PFSK-1 (cell line): ENCODE data around the gene PITPNM3. TPM values are rescaled to one million over a fixed set of nuclear protein-coding genes. Genes with fewer than 3 reads are reported as not detected.

Experiments used
- FOXP2 ChIP-seq: optimal IDR thresholded peaks from 2 replicates; pipeline ENCODE3; 2011; ENCODE audit warnings: borderline replicate concordance, control low read depth, inconsistent platforms; ENCODE audit not compliant: insufficient read depth; ENCODE audit errors: extremely low read length, extremely low read depth
- POLR2AphosphoS5 ChIP-seq: IDR thresholded peaks from 2 replicates; pipeline ENCODE4 v1.6.1; 2012; ENCODE audit warnings: low read depth, mild to moderate bottlenecking, control low read depth, low read length, moderate library complexity
- SIN3A ChIP-seq: IDR thresholded peaks from 2 replicates; pipeline ENCODE4 v1.6.1; 2012; ENCODE audit warnings: mild to moderate bottlenecking, low read length, moderate library complexity, borderline replicate concordance; ENCODE audit not compliant: insufficient read depth
- TAF1 ChIP-seq: IDR thresholded peaks from 2 replicates; pipeline ENCODE4 v1.6.1; 2012; ENCODE audit warnings: low read length, control low read depth, borderline replicate concordance; ENCODE audit not compliant: insufficient read depth
- polyA plus RNA-seq: library from polyadenylated mRNA; unstranded; fragments of >200 nt; gene quantifications from one replicate; pipeline ENCODE4 v1.2.1, GENCODE V29; 2012; ENCODE audit warnings: low read depth, missing spikeins; ENCODE audit not compliant: insufficient read length
- TF ChIP-seq, protein P1 (sequence below), 2 experiments: IDR thresholded peaks; 2 replicates each; pipeline versions ENCODE4 v1.6.1 to v1.8.0; 2011 to 2012; ENCODE audit warnings: low read depth in 2 of 2, low read length in 2 of 2, control low read depth in 1 of 2, inconsistent platforms in 1 of 2, mild to moderate bottlenecking in 1 of 2, moderate library complexity in 1 of 2; ENCODE audit not compliant: insufficient read depth in 1 of 2

The PITPNM3 gene
- polyA plus RNA-seq: 0.45 TPM

- TF ChIP-seq TAF1: no peak
- no peak for TF ChIP-seq SIN3A
- TF ChIP-seq, protein P1, sequence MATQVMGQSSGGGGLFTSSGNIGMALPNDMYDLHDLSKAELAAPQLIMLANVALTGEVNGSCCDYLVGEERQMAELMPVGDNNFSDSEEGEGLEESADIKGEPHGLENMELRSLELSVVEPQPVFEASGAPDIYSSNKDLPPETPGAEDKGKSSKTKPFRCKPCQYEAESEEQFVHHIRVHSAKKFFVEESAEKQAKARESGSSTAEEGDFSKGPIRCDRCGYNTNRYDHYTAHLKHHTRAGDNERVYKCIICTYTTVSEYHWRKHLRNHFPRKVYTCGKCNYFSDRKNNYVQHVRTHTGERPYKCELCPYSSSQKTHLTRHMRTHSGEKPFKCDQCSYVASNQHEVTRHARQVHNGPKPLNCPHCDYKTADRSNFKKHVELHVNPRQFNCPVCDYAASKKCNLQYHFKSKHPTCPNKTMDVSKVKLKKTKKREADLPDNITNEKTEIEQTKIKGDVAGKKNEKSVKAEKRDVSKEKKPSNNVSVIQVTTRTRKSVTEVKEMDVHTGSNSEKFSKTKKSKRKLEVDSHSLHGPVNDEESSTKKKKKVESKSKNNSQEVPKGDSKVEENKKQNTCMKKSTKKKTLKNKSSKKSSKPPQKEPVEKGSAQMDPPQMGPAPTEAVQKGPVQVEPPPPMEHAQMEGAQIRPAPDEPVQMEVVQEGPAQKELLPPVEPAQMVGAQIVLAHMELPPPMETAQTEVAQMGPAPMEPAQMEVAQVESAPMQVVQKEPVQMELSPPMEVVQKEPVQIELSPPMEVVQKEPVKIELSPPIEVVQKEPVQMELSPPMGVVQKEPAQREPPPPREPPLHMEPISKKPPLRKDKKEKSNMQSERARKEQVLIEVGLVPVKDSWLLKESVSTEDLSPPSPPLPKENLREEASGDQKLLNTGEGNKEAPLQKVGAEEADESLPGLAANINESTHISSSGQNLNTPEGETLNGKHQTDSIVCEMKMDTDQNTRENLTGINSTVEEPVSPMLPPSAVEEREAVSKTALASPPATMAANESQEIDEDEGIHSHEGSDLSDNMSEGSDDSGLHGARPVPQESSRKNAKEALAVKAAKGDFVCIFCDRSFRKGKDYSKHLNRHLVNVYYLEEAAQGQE (IDR thresholded peaks at IDR 0.05; ENCODE audit: insufficient read depth in 1 of 2, low read depth in 2 of 2, low read length in 2 of 2): no peak
- no peak for TF ChIP-seq POLR2AphosphoS5
- no peak for TF ChIP-seq FOXP2
Observed at GRCh38 chr17:6556121-6557039, at the start of gene PITPNM3. Gene PITPNM3 (minus strand): TSS chr17:6556555. CDS start chr17:6556406, 149 bp downstream.

DNA sequence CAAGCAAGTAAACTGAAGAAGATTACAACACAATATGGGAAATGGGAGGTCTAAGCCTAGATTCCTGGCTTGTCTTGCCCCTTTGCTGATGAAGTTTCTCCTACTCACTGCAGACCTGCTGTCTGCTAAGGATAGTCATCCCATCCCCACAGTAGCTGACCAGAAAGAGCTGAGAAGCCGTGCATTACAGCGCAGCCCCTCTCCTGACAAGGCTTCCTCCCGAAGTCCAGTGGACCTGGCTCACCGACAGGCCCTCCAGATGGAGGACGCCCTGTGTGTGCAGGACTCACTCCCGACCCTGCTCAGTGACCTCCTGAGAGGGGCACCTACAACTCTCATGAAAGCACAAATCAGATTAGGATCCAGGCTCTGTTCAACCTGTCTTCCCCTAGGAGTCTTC lies 48.8 kb upstream of the PITPNM3 start:
- TF ChIP-seq FOXP2: no peak
- TF ChIP-seq, protein P1 (IDR thresholded peaks at IDR 0.05; ENCODE audit: insufficient read depth in 1 of 2, low read depth in 2 of 2, low read length in 2 of 2): no peak
- no peak for TF ChIP-seq SIN3A
- TF ChIP-seq POLR2AphosphoS5: no peak

DNA sequence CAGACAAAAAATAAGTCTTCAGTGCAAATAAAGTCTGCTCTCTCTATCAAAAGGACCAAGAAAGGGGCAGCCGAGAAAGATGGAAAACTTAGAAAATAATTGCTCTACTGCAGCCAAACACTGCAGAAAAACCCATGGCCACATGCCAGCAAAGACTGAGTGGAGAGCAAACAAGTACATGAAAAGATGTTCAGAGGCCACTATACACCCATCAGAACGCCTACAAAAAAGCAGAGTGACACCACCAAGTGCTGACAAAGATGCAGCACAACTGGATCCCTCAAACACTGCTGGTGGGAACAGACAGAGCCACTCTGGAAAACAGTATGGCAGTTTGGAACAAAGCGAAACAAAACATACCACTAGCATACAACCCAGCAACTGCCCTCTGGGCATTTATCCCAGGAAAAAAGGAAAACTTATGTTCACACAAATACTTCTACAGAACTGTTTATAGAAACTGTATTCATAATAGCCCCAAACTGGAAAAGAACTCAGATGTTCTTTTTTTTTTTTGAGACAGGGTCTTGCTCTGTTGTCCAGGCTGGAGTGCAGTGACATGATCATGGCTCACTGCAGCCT lies 47.5 kb upstream of the PITPNM3 start:
- TF ChIP-seq POLR2AphosphoS5: no peak
- TF ChIP-seq FOXP2: no peak
- no peak for TF ChIP-seq TAF1
- TF ChIP-seq, protein P1 (IDR thresholded peaks at IDR 0.05; ENCODE audit: insufficient read depth in 1 of 2, low read depth in 2 of 2, low read length in 2 of 2): no peak
- TF ChIP-seq SIN3A: no peak

- no peak for TF ChIP-seq POLR2AphosphoS5
- TF ChIP-seq FOXP2: no peak
Observed at GRCh38 chr17:6602141-6602540, 45.8 kb upstream of the PITPNM3 start.

- TF ChIP-seq TAF1: no peak
- TF ChIP-seq POLR2AphosphoS5: no peak
- TF ChIP-seq, protein P1 (IDR thresholded peaks at IDR 0.05; ENCODE audit: insufficient read depth in 1 of 2, low read depth in 2 of 2, low read length in 2 of 2): no peak
- no peak for TF ChIP-seq FOXP2
Observed at GRCh38 chr17:6599364-6599763, 43.0 kb upstream of the PITPNM3 start.
